Panc1 (cell line): ENCODE measurements around the gene IGFLR1.

Source experiments
- CTCF ChIP-seq: fragments of 450-650 bp; IDR thresholded peaks from 2 replicates; pipeline ENCODE4 v1.5.1; 2017; ENCODE audit warnings: mild to moderate bottlenecking
- POLR2AphosphoS5 ChIP-seq: IDR thresholded peaks from 2 replicates; pipeline ENCODE4 v1.6.1; 2012; ENCODE audit warnings: mild to moderate bottlenecking, low read depth, low read length, moderate library complexity
- REST ChIP-seq, 2 experiments: IDR thresholded peaks; 2 replicates each; pipeline ENCODE4 v1.6.1; 2011 to 2012; ENCODE audit warnings: low read depth in 2 of 2, control low read depth in 1 of 2, low read length in 1 of 2, mild to moderate bottlenecking in 1 of 2, moderate library complexity in 1 of 2; ENCODE audit not compliant: insufficient read depth in 1 of 2

- TF ChIP-seq POLR2AphosphoS5 (no peak), CTCF (no peak), REST (IDR thresholded peaks at IDR 0.05; ENCODE audit: insufficient read depth in 1 of 2, low read depth in 2 of 2, low read length in 1 of 2) (no peak)
Measured at GRCh38 chr19:35727053-35727955, 14.9 kb downstream of the IGFLR1 start.
